ENCODE measurements around the gene ANKRD39. TPM values are rescaled to one million over a fixed set of nuclear protein-coding genes. Genes with fewer than 3 reads are reported as not detected.

The ANKRD39 gene
- total RNA-seq, 1 donor: 5.1 TPM

- Histone ChIP-seq H4K20me1 (ENCODE audit: insufficient read depth, low read length) (no peaks in the 10 kb centered on the region), H3K79me2 (ENCODE audit: insufficient read depth, low read length) (no peaks in the 10 kb centered on the region), H3K4me3 (ENCODE audit: insufficient read depth, low read length) (no peak overlapping the region), H3K27ac (ENCODE audit: low read depth, low read length) (no peak overlapping the region), H3K27me3 (ENCODE audit: insufficient read depth, low read length) (no peaks in the 10 kb centered on the region), H3K9me3 (ENCODE audit: low read depth, low read length) (no peaks in the 10 kb centered on the region), H3K4me1 (ENCODE audit: insufficient read depth, low read length) (peaks cover 12% of the 10 kb centered on the region), H3K36me3 (ENCODE audit: insufficient read depth, low read length) (no peaks in the 10 kb centered on the region), H3K4me2 (ENCODE audit: insufficient read depth, low read length) (no peak overlapping the region), H2AFZ (ENCODE audit: low read length) (no peak overlapping the region)
- TF ChIP-seq CTCF (IDR thresholded peaks at IDR 0.05; ENCODE audit: extremely low read depth, low read depth, low read length): no peak
- no peak for DNase-seq (ENCODE audit: insufficient read length, low spot score, missing footprints)
These were observed 29.7 kb upstream of the ANKRD39 start for GRCh38 chr2:96887493-96888012.

- Histone ChIP-seq H2AFZ (ENCODE audit: low read length) (no peak overlapping the region), H3K4me3 (ENCODE audit: insufficient read depth, low read length) (no peak overlapping the region), H3K36me3 (ENCODE audit: insufficient read depth, low read length) (no peaks in the 10 kb centered on the region), H4K20me1 (ENCODE audit: insufficient read depth, low read length) (no peaks in the 10 kb centered on the region), H3K27ac (ENCODE audit: low read depth, low read length) (no peak overlapping the region), H3K79me2 (ENCODE audit: insufficient read depth, low read length) (no peaks in the 10 kb centered on the region), H3K27me3 (ENCODE audit: insufficient read depth, low read length) (no peaks in the 10 kb centered on the region), H3K9me3 (ENCODE audit: low read depth, low read length) (no peaks in the 10 kb centered on the region), H3K4me1 (ENCODE audit: insufficient read depth, low read length) (peaks cover under 1% of the 10 kb centered on the region), H3K4me2 (ENCODE audit: insufficient read depth, low read length) (no peak overlapping the region)
- TF ChIP-seq CTCF (IDR thresholded peaks at IDR 0.05; ENCODE audit: extremely low read depth, low read depth, low read length): no peak
- no peak for DNase-seq (ENCODE audit: insufficient read length, low spot score, missing footprints)
These were observed 27.9 kb upstream of the ANKRD39 start for GRCh38 chr2:96885432-96886347.

GRCh38 chr2:96884299-96885094, 26.7 kb upstream of the ANKRD39 start:
- H3K27ac ChIP-seq (ENCODE audit: low read depth, low read length): no peak overlapping the region

More at GRCh38 chr2:96884299-96885094, 26.7 kb upstream of the ANKRD39 start:
- H2AFZ ChIP-seq (ENCODE audit: low read length): no peak overlapping the region
- no peak overlapping the region for H3K4me3 ChIP-seq (ENCODE audit: insufficient read depth, low read length)
- H3K27me3 ChIP-seq (ENCODE audit: insufficient read depth, low read length): no peaks in the 10 kb centered on the region
- TF ChIP-seq CTCF (IDR thresholded peaks at IDR 0.05; ENCODE audit: extremely low read depth, low read depth, low read length): no peak
- no peaks in the 10 kb centered on the region for H4K20me1 ChIP-seq (ENCODE audit: insufficient read depth, low read length)
- no peaks in the 10 kb centered on the region for H3K79me2 ChIP-seq (ENCODE audit: insufficient read depth, low read length)
- H3K9me3 ChIP-seq (ENCODE audit: low read depth, low read length): no peaks in the 10 kb centered on the region
- H3K36me3 ChIP-seq (ENCODE audit: insufficient read depth, low read length): no peaks in the 10 kb centered on the region
- H3K4me1 ChIP-seq (ENCODE audit: insufficient read depth, low read length): no peaks in the 10 kb centered on the region
- H3K4me2 ChIP-seq (ENCODE audit: insufficient read depth, low read length): no peak overlapping the region
- no peak for DNase-seq (ENCODE audit: insufficient read length, low spot score, missing footprints)

Measured in osteoblast (primary cell).